ENCODE data around the gene TXNDC15.

- TF ChIP-seq ATF3 (IDR thresholded peaks at IDR 0.05) (no peak), FOXA1 (IDR thresholded peaks at IDR 0.05) (no peak), EGR1 (IDR thresholded peaks at IDR 0.05; ENCODE audit: low read depth in 2 of 2) (no peak), TAF1 (conservative IDR thresholded peaks at IDR 0.05) (no peak), JUND (IDR thresholded peaks at IDR 0.05) (no peak), SP1 (IDR thresholded peaks at IDR 0.05) (no peak)
- TF ChIP-seq, protein P1, sequence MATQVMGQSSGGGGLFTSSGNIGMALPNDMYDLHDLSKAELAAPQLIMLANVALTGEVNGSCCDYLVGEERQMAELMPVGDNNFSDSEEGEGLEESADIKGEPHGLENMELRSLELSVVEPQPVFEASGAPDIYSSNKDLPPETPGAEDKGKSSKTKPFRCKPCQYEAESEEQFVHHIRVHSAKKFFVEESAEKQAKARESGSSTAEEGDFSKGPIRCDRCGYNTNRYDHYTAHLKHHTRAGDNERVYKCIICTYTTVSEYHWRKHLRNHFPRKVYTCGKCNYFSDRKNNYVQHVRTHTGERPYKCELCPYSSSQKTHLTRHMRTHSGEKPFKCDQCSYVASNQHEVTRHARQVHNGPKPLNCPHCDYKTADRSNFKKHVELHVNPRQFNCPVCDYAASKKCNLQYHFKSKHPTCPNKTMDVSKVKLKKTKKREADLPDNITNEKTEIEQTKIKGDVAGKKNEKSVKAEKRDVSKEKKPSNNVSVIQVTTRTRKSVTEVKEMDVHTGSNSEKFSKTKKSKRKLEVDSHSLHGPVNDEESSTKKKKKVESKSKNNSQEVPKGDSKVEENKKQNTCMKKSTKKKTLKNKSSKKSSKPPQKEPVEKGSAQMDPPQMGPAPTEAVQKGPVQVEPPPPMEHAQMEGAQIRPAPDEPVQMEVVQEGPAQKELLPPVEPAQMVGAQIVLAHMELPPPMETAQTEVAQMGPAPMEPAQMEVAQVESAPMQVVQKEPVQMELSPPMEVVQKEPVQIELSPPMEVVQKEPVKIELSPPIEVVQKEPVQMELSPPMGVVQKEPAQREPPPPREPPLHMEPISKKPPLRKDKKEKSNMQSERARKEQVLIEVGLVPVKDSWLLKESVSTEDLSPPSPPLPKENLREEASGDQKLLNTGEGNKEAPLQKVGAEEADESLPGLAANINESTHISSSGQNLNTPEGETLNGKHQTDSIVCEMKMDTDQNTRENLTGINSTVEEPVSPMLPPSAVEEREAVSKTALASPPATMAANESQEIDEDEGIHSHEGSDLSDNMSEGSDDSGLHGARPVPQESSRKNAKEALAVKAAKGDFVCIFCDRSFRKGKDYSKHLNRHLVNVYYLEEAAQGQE (IDR thresholded peaks at IDR 0.05): no peak
- TF ChIP-seq, protein P2, sequence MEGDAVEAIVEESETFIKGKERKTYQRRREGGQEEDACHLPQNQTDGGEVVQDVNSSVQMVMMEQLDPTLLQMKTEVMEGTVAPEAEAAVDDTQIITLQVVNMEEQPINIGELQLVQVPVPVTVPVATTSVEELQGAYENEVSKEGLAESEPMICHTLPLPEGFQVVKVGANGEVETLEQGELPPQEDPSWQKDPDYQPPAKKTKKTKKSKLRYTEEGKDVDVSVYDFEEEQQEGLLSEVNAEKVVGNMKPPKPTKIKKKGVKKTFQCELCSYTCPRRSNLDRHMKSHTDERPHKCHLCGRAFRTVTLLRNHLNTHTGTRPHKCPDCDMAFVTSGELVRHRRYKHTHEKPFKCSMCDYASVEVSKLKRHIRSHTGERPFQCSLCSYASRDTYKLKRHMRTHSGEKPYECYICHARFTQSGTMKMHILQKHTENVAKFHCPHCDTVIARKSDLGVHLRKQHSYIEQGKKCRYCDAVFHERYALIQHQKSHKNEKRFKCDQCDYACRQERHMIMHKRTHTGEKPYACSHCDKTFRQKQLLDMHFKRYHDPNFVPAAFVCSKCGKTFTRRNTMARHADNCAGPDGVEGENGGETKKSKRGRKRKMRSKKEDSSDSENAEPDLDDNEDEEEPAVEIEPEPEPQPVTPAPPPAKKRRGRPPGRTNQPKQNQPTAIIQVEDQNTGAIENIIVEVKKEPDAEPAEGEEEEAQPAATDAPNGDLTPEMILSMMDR (IDR thresholded peaks at IDR 0.05; ENCODE audit: low read depth, low read length, missing input control): peak; percentile 72
Measured at GRCh38 chr5:134905246-134905996, 31.2 kb downstream of the TXNDC15 start.

Measured in liver (tissue), 3 donors.